IMR-90 (cell line): ENCODE results near the gene SMYD2. TPM values are rescaled to one million over a fixed set of nuclear protein-coding genes. Genes with fewer than 3 reads are reported as not detected.

ENCODE experiments used
- ATAC-seq: fragments of 200-7000 bp; cut with Tn5 transposase; 2 replicates; pipeline ENCODE4 v1.9.1; 2020; ENCODE audit warnings: low read depth, mild to moderate bottlenecking, moderate library complexity
- BruUV-seq: library from RNA; stranded (reverse); fragments of 400-500 nt; replicated peaks from 2 replicates; lab custom pipeline; 2021; lab: Mats Ljungman, UMichigan
- CTCF ChIA-PET: fragments of 300-600 bp; formaldehyde crosslinking; extraction: SDS; loops from one replicate; lab custom pipeline; 2021; ENCODE audit warnings: antibody characterized with exemption; lab: Yijun Ruan, JAX
- POLR2A ChIA-PET: fragments of 300-600 bp; sonication (Branson Sonifier 250); formaldehyde crosslinking; loops from one replicate; lab custom pipeline; 2022; ENCODE audit warnings: antibody characterized with exemption; ENCODE audit not compliant: unreplicated experiment; lab: Charles Lee
- DNase-seq: peaks from one replicate; pipeline ENCODE4 v3.0.0; 2013
- H2AFZ ChIP-seq: replicated peaks from 2 replicates; pipeline ENCODE3; 2013; ENCODE audit warnings: low read length, mild to moderate bottlenecking; ENCODE audit not compliant: poor library complexity
- H2AK5ac ChIP-seq: 2 replicates; pipeline ENCODE4 v1.6.1; 2013; ENCODE audit warnings: low read depth, low read length, inconsistent platforms
- H2AK9ac ChIP-seq: replicated peaks from 2 replicates; pipeline ENCODE3; 2013; ENCODE audit warnings: mild to moderate bottlenecking, low read depth, low read length, moderate library complexity; ENCODE audit not compliant: poor library complexity
- H2BK120ac ChIP-seq: 2 replicates; pipeline ENCODE4 v1.6.1; 2013; ENCODE audit warnings: low read depth, low read length, inconsistent platforms
- H2BK15ac ChIP-seq: 3 replicates; pipeline ENCODE4 v1.6.1; 2013; ENCODE audit warnings: low read depth, low read length, inconsistent platforms
- H2BK20ac ChIP-seq: 2 replicates; pipeline ENCODE4 v1.6.1; 2013; ENCODE audit warnings: low read depth, mild to moderate bottlenecking, inconsistent platforms, low read length, moderate library complexity
- H2BK5ac ChIP-seq: 2 replicates; pipeline ENCODE4 v1.6.1; 2013; ENCODE audit warnings: mild to moderate bottlenecking, low read depth, low read length, inconsistent platforms; ENCODE audit not compliant: poor library complexity, severe bottlenecking
- H3K14ac ChIP-seq: replicated peaks from 2 replicates; pipeline ENCODE4 v1.6.1; 2013; ENCODE audit warnings: low read depth, low read length, inconsistent platforms
- H3K18ac ChIP-seq: 2 replicates; pipeline ENCODE4 v1.6.1; 2013; ENCODE audit warnings: low read depth, low read length, control low read depth
- H3K23ac ChIP-seq: 2 replicates; pipeline ENCODE4 v1.6.1; 2013; ENCODE audit warnings: low read depth, low read length, inconsistent platforms
- H3K27ac ChIP-seq: 2 replicates; pipeline ENCODE4 v1.5.1; 2013; ENCODE audit warnings: mild to moderate bottlenecking, control low read depth, low read length; ENCODE audit not compliant: insufficient read depth
- H3K27me3 ChIP-seq: 2 replicates; pipeline ENCODE4 v1.6.1; 2013; ENCODE audit warnings: low read length; ENCODE audit not compliant: control insufficient read depth, insufficient read depth
- H3K36me3 ChIP-seq: 2 replicates; pipeline ENCODE4 v1.6.1; 2013; ENCODE audit warnings: low read length, mixed read lengths; ENCODE audit not compliant: control insufficient read depth, insufficient read depth
- H3K4ac ChIP-seq: 2 replicates; pipeline ENCODE4 v1.6.1; 2013; ENCODE audit warnings: low read depth, low read length, inconsistent platforms
- H3K4me1 ChIP-seq: 2 replicates; pipeline ENCODE4 v1.6.1; 2013; ENCODE audit warnings: low read length, mixed read lengths; ENCODE audit not compliant: control insufficient read depth, insufficient read depth
- H3K4me2 ChIP-seq: 2 replicates; pipeline ENCODE4 v1.6.1; 2013; ENCODE audit warnings: low read depth, mild to moderate bottlenecking, control low read depth, low read length, moderate library complexity
- H3K4me3 ChIP-seq: 2 replicates; pipeline ENCODE4 v1.5.1; 2013; ENCODE audit warnings: low read depth, mild to moderate bottlenecking, control low read depth, low read length, moderate library complexity; ENCODE audit not compliant: insufficient read depth
- H3K56ac ChIP-seq: 2 replicates; pipeline ENCODE4 v1.6.1; 2013; ENCODE audit warnings: low read length, inconsistent platforms; ENCODE audit not compliant: insufficient read depth; ENCODE audit errors: extremely low read depth
- H3K79me1 ChIP-seq, 2 experiments: 2 replicates each; pipeline ENCODE4 v1.6.1; 2013; ENCODE audit warnings: low read length in 2 of 2, inconsistent platforms in 1 of 2, low read depth in 1 of 2
- H3K9ac ChIP-seq: 2 replicates; pipeline ENCODE4 v1.6.1; 2013; ENCODE audit warnings: low read depth, low read length, control low read depth
- H3K9me1 ChIP-seq: 2 replicates; pipeline ENCODE4 v1.6.1; 2013; ENCODE audit warnings: low read length, inconsistent platforms; ENCODE audit not compliant: insufficient read depth
- H3K9me3 ChIP-seq: 2 replicates; pipeline ENCODE4 v1.6.1; 2013; ENCODE audit warnings: low read length; ENCODE audit not compliant: control insufficient read depth, insufficient read depth
- H4K20me1 ChIP-seq: 2 replicates; pipeline ENCODE4 v1.6.1; 2013; ENCODE audit warnings: low read length, inconsistent platforms; ENCODE audit not compliant: insufficient read depth
- H4K5ac ChIP-seq: 2 replicates; pipeline ENCODE4 v1.6.1; 2013; ENCODE audit warnings: mild to moderate bottlenecking, low read depth, low read length, control low read depth
- H4K8ac ChIP-seq, 2 experiments: 2 replicates each; pipeline ENCODE4 v1.6.1; 2013; ENCODE audit warnings: low read depth in 2 of 2, low read length in 2 of 2, control low read depth in 1 of 2, inconsistent platforms in 1 of 2
- H4K91ac ChIP-seq: 2 replicates; pipeline ENCODE4 v1.6.1; 2013; ENCODE audit warnings: low read depth, low read length, inconsistent platforms; ENCODE audit not compliant: insufficient read depth
- CEBPB ChIP-seq: IDR thresholded peaks from 2 replicates; pipeline ENCODE4 v1.6.1; 2012; ENCODE audit warnings: low read depth, low read length, improper control_type of control experiment
- ELK1 ChIP-seq: fragments of 150-350 bp; IDR thresholded peaks from 2 replicates; pipeline ENCODE4 v1.6.1; 2016; ENCODE audit warnings: low read depth, mild to moderate bottlenecking, low read length, moderate library complexity, borderline replicate concordance
- MAZ ChIP-seq: IDR thresholded peaks from 2 replicates; pipeline ENCODE4 v1.6.1; 2012; ENCODE audit warnings: low read depth, mild to moderate bottlenecking, low read length, improper control_type of control experiment, moderate library complexity, borderline replicate concordance
- MXI1 ChIP-seq: IDR thresholded peaks from 2 replicates; pipeline ENCODE4 v1.6.1; 2012; ENCODE audit warnings: low read depth, mild to moderate bottlenecking, low read length, moderate library complexity, borderline replicate concordance
- NFE2L2 ChIP-seq: fragments of 150-350 bp; IDR thresholded peaks from 2 replicates; pipeline ENCODE4 v1.6.1; 2016; ENCODE audit warnings: low read depth, mild to moderate bottlenecking, low read length
- RAD21 ChIP-seq: IDR thresholded peaks from 2 replicates; pipeline ENCODE4 v1.6.1; 2012; ENCODE audit warnings: low read length, improper control_type of control experiment
- WGBS, 2 experiments: methylation state at CpG; one replicate each; pipeline versions ENCODE4 v1.1.5 to v1.1.7; 2013; ENCODE audit warnings: missing lambda C conversion rate in 2 of 2; ENCODE audit not compliant: insufficient read length in 1 of 2; ENCODE audit errors: extremely low coverage in 2 of 2; 5-methylcytosine and 5-hydroxymethylcytosine counted together
- dilution Hi-C: fragments of 300-500 bp; cut with HindIII; formaldehyde crosslinking; loops from one replicate; pipeline ENCODE4 v1.14.3; 2018; ENCODE audit warnings: low sequenced_read_pairs; ENCODE audit not compliant: unreplicated experiment
- in situ Hi-C: fragments of 300-500 bp; cut with MboI; formaldehyde crosslinking; loops from 3 replicates; pipeline ENCODE4 v1.14.3; 2019; ENCODE audit warnings: low sequenced_read_pairs, inconsistent platforms, mixed read lengths
- intact Hi-C: fragments of 100-400 bp; cut with micrococcal nuclease; formaldehyde crosslinking; loops from 2 replicates; pipeline ENCODE4 v1.10.0; 2022
- polyA plus RNA-seq, 3 experiments: library from polyadenylated mRNA; depleted of rRNA; stranded (reverse); fragments of >200 nt; gene quantifications; 2 replicates each; pipeline ENCODE4 v1.2.3, GENCODE V29; 2012; ENCODE audit warnings: low replicate concordance in 1 of 3
- total RNA-seq: library from RNA; depleted of rRNA; stranded (reverse); fragments of >200 nt; gene quantifications from 2 replicates; pipeline ENCODE4 v1.2.3, GENCODE V29; 2012
- TF ChIP-seq, protein P1 (sequence below): fragments of 150-350 bp; IDR thresholded peaks from 2 replicates; pipeline ENCODE4 v1.6.1; 2017; ENCODE audit warnings: mild to moderate bottlenecking, antibody characterized with exemption, low read length, low read depth

The SMYD2 gene
- total and polyA plus RNA-seq, 2 of the 4 experiments (the other 2 are of a cell fraction), result 32.7 to 61.7 TPM

GRCh38 chr1:214318956-214319736 is 38.2 kb downstream of the SMYD2 start:
- H2BK120ac ChIP-seq, result no peak overlapping the region
- no peak overlapping the region for H4K8ac ChIP-seq
- H4K20me1 ChIP-seq, result 0 out of 2 replicates have a peak, but pooled peaks cover 4% of the 10 kb centered on the region
- TF ChIP-seq ELK1 (no peak), CEBPB (no peak), RAD21 (no peak), MAZ (no peak), NFE2L2 (no peak), MXI1 (no peak)
- TF ChIP-seq, protein P1, sequence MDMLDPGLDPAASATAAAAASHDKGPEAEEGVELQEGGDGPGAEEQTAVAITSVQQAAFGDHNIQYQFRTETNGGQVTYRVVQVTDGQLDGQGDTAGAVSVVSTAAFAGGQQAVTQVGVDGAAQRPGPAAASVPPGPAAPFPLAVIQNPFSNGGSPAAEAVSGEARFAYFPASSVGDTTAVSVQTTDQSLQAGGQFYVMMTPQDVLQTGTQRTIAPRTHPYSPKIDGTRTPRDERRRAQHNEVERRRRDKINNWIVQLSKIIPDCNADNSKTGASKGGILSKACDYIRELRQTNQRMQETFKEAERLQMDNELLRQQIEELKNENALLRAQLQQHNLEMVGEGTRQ, result no peak
- intact Hi-C loops (no loop called here), dilution Hi-C loops (no loop called here), in situ Hi-C loops (no loop called here)
- ATAC-seq (no peak), DNase-seq (no peak)
- no peak overlapping the region for H3K4me2 ChIP-seq
- ChIA-PET CTCF (interaction anchor here (1.4 kb wide), 1 partner anchor 58 kb away, joined by 5 read pairs; no protein-coding TSS in a partner anchor), POLR2A (no interaction called here)
- no TSS peak for BruUV-seq
- peaks cover 6% of the 10 kb centered on the region for H3K36me3 ChIP-seq
- H2AK9ac ChIP-seq, result no peak overlapping the region
- no peaks in the 10 kb centered on the region for H3K9me3 ChIP-seq
- H3K23ac ChIP-seq, result no peak overlapping the region
- no peak overlapping the region for H3K14ac ChIP-seq
- no peak overlapping the region for H3K18ac ChIP-seq
- no peak overlapping the region for H3K4me3 ChIP-seq
- H3K27ac ChIP-seq, result no peak overlapping the region
- no peak overlapping the region for H2BK20ac ChIP-seq
- no peaks in the 10 kb centered on the region for H3K9me1 ChIP-seq
- H3K4me1 ChIP-seq, result peaks cover 2% of the 10 kb centered on the region; the same call in 1 of the 2 replicates
- H2AFZ ChIP-seq, result no peak overlapping the region
- H3K79me1 ChIP-seq, result no peaks in the 10 kb centered on the region; a peak in 1 of 4 replicates
- no peak overlapping the region for H3K4ac ChIP-seq
- no peak overlapping the region for H4K5ac ChIP-seq
- no peak overlapping the region for H3K9ac ChIP-seq
- H2BK5ac ChIP-seq, result no peak overlapping the region
- no peak overlapping the region for H3K56ac ChIP-seq
- no peak overlapping the region for H4K91ac ChIP-seq
- 73% methylated on average over 3 of the region's 10 CpGs; no CpG with 5 or more reads in 1 of the 2 experiments for WGBS, 2 experiments
- no peaks in the 10 kb centered on the region for H3K27me3 ChIP-seq
- no peak overlapping the region for H2AK5ac ChIP-seq
- no peak overlapping the region for H2BK15ac ChIP-seq
